ENCODE measurements around the gene SYNJ1.
"Not testable (repeated sequence)": the region's sequence is repeated elsewhere in the genome, so short reads cannot be mapped to it uniquely, and the experiment has no call there.

Gene SYNJ1

GRCh38 chr21:32702702-32703101 is 25.1 kb downstream of the SYNJ1 start:
- Histone ChIP-seq H4K20me1 (ENCODE audit: control insufficient read depth, insufficient read depth, low read depth, low read length) (peaks cover 15% of the 10 kb centered on the region; the same call in 1 of the 2 replicates), H3K9me2 (replicated peaks; ENCODE audit: control insufficient read depth, low read length) (no peaks in the 10 kb centered on the region), H3K4me1 (ENCODE audit: control insufficient read depth, low read length) (0 out of 2 replicates have a peak, but pooled peaks cover 3% of the 10 kb centered on the region), H3K27ac (ENCODE audit: low read depth, low read length) (no peak overlapping the region), H3K4me2 (ENCODE audit: low read length) (no peak overlapping the region), H3F3A (ENCODE audit: control insufficient read depth, insufficient read depth) (no peaks in the 10 kb centered on the region), H3K36me3 (ENCODE audit: control insufficient read depth, low read length) (no peaks in the 10 kb centered on the region), H3K79me2 (ENCODE audit: control insufficient read depth, low read length) (no peaks in the 10 kb centered on the region), H3K9me3 (ENCODE audit: control insufficient read depth, insufficient read depth, low read length) (no peaks in the 10 kb centered on the region), H3K27me3 (ENCODE audit: control insufficient read depth, low read length) (peaks cover 28% of the 10 kb centered on the region), H3K4me3 (ENCODE audit: low read length) (no peak overlapping the region)
- no peak for TF ChIP-seq CTCF (IDR thresholded peaks at IDR 0.05; ENCODE audit: low read depth, low read length, poor library complexity, severe bottlenecking)

GRCh38 chr21:32698971-32699693 is 28.7 kb downstream of the SYNJ1 start:
- Histone ChIP-seq H3K9me3 (ENCODE audit: control insufficient read depth, insufficient read depth, low read length) (no peaks in the 10 kb centered on the region), H4K20me1 (ENCODE audit: control insufficient read depth, insufficient read depth, low read depth, low read length) (0 out of 2 replicates have a peak, but pooled peaks cover 3% of the 10 kb centered on the region), H3K27me3 (ENCODE audit: control insufficient read depth, low read length) (peaks cover 8% of the 10 kb centered on the region), H3K27ac (ENCODE audit: low read depth, low read length) (no peak overlapping the region), H3K4me1 (ENCODE audit: control insufficient read depth, low read length) (0 out of 2 replicates have a peak, but pooled peaks cover 3% of the 10 kb centered on the region), H3K4me3 (ENCODE audit: low read length) (no peak overlapping the region), H3F3A (ENCODE audit: control insufficient read depth, insufficient read depth) (no peaks in the 10 kb centered on the region), H3K4me2 (ENCODE audit: low read length) (no peak overlapping the region), H3K9me2 (replicated peaks; ENCODE audit: control insufficient read depth, low read length) (no peaks in the 10 kb centered on the region), H3K79me2 (ENCODE audit: control insufficient read depth, low read length) (no peaks in the 10 kb centered on the region), H3K36me3 (ENCODE audit: control insufficient read depth, low read length) (no peaks in the 10 kb centered on the region)
- TF ChIP-seq CTCF (IDR thresholded peaks at IDR 0.05; ENCODE audit: low read depth, low read length, poor library complexity, severe bottlenecking) = no peak
- TF ChIP-seq EZH2phosphoT487 (IDR thresholded peaks at IDR 0.05; ENCODE audit: borderline replicate concordance, low read length) = no peak

- H3K79me2 ChIP-seq (ENCODE audit: control insufficient read depth, low read length) = no peaks in the 10 kb centered on the region
These were observed 29.5 kb downstream of the SYNJ1 start for GRCh38 chr21:32698286-32698685.

GRCh38 chr21:32695482-32695881 is 32.3 kb downstream of the SYNJ1 start:
- H3K4me1 ChIP-seq (ENCODE audit: control insufficient read depth, low read length); H3K36me3 ChIP-seq (ENCODE audit: control insufficient read depth, low read length); H3K4me3 ChIP-seq (ENCODE audit: low read length); H3K9me3 ChIP-seq (ENCODE audit: control insufficient read depth, insufficient read depth, low read length); H3K27me3 ChIP-seq (ENCODE audit: control insufficient read depth, low read length); H3F3A ChIP-seq (ENCODE audit: control insufficient read depth, insufficient read depth); H3K79me2 ChIP-seq (ENCODE audit: control insufficient read depth, low read length); H3K9me2 ChIP-seq (replicated peaks; ENCODE audit: control insufficient read depth, low read length); H3K27ac ChIP-seq (ENCODE audit: low read depth, low read length); H4K20me1 ChIP-seq (ENCODE audit: control insufficient read depth, insufficient read depth, low read depth, low read length); H3K4me2 ChIP-seq (ENCODE audit: low read length): not testable (repeated sequence)

More at GRCh38 chr21:32698286-32698685, 29.5 kb downstream of the SYNJ1 start:
- no peak for TF ChIP-seq CTCF (IDR thresholded peaks at IDR 0.05; ENCODE audit: low read depth, low read length, poor library complexity, severe bottlenecking)
- no peak for TF ChIP-seq EZH2phosphoT487 (IDR thresholded peaks at IDR 0.05; ENCODE audit: borderline replicate concordance, low read length)
- Histone ChIP-seq H3F3A (ENCODE audit: control insufficient read depth, insufficient read depth) (no peaks in the 10 kb centered on the region), H3K36me3 (ENCODE audit: control insufficient read depth, low read length) (no peaks in the 10 kb centered on the region), H3K9me2 (replicated peaks; ENCODE audit: control insufficient read depth, low read length) (no peaks in the 10 kb centered on the region), H4K20me1 (ENCODE audit: control insufficient read depth, insufficient read depth, low read depth, low read length) (0 out of 2 replicates have a peak, but pooled peaks cover 3% of the 10 kb centered on the region), H3K27ac (ENCODE audit: low read depth, low read length) (no peak overlapping the region), H3K27me3 (ENCODE audit: control insufficient read depth, low read length) (peaks cover 6% of the 10 kb centered on the region), H3K4me2 (ENCODE audit: low read length) (no peak overlapping the region), H3K4me1 (ENCODE audit: control insufficient read depth, low read length) (0 out of 2 replicates have a peak, but pooled peaks cover 3% of the 10 kb centered on the region), H3K9me3 (ENCODE audit: control insufficient read depth, insufficient read depth, low read length) (no peaks in the 10 kb centered on the region), H3K4me3 (ENCODE audit: low read length) (no peak overlapping the region)
